ENCODE data around the gene LRMDA. TPM values are rescaled to one million over a fixed set of nuclear protein-coding genes. Genes with fewer than 3 reads are reported as not detected.

LRMDA gene
- polyA plus RNA-seq, 1 donor (not counting 4 experiments of a cell fraction or from before 2014, with no cell fraction given): not detected

DNA sequence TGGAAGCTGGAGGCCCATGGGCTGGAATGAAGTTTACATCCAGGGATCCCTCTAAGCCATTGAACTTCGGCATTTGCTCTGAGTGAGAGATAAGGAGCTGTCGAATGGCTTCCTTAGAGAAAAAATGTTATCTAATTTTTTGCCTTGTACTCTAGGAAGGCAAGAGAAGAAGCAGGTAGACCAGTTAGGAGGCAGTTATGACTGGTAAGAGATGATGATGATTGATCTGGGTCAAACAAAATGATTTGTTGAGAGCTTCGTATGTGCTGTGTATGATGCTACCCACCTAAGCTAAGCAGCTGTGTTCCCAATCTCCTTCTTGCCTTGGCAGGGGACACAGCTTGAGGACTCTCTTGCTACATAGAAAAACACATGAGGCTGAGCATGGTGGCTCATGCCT lies 370.2 kb downstream of the LRMDA start:
- dilution Hi-C loops (cut with MboI; ENCODE audit: extremely low pct_ligation_motif_present, low sequenced_read_pairs): no loop called here
- Histone ChIP-seq H3K9ac (ENCODE audit: control insufficient read depth, extremely low read depth, insufficient read depth, low read length) (no peak overlapping the region), H2AFZ (ENCODE audit: control insufficient read depth, low read length) (no peak overlapping the region), H3K9me3 (ENCODE audit: control insufficient read depth, low read depth, low read length) (no peaks in the 10 kb centered on the region), H3K4me2 (ENCODE audit: control insufficient read depth, extremely low read depth, insufficient read depth, low read depth, low read length) (no peak overlapping the region), H3K27me3 (ENCODE audit: control insufficient read depth, extremely low read depth, insufficient read depth, low read length) (no peaks in the 10 kb centered on the region), H3K4me3 (ENCODE audit: control insufficient read depth in 2 of 3, extremely low read depth in 1 of 3, insufficient read depth in 2 of 3, low read depth in 1 of 3, low read length in 3 of 3) (no peak overlapping the region), H3K79me2 (ENCODE audit: control insufficient read depth, insufficient read depth, low read length) (no peaks in the 10 kb centered on the region), H3K9me1 (ENCODE audit: control insufficient read depth, extremely low read depth, insufficient read depth, low read length) (no peaks in the 10 kb centered on the region), H4K20me1 (ENCODE audit: control insufficient read depth, extremely low read depth, insufficient read depth, low read length) (no peaks in the 10 kb centered on the region), H3K36me3 (ENCODE audit: control insufficient read depth in 2 of 2, extremely low read depth in 1 of 2, insufficient read depth in 2 of 2, low read length in 2 of 2) (no peaks in the 10 kb centered on the region), H3K27ac (ENCODE audit: control insufficient read depth, insufficient read depth, low read length) (no peak overlapping the region), H3K4me1 (ENCODE audit: control insufficient read depth, extremely low read depth, insufficient read depth, low read length) (no peaks in the 10 kb centered on the region)
- TF ChIP-seq, protein P1, sequence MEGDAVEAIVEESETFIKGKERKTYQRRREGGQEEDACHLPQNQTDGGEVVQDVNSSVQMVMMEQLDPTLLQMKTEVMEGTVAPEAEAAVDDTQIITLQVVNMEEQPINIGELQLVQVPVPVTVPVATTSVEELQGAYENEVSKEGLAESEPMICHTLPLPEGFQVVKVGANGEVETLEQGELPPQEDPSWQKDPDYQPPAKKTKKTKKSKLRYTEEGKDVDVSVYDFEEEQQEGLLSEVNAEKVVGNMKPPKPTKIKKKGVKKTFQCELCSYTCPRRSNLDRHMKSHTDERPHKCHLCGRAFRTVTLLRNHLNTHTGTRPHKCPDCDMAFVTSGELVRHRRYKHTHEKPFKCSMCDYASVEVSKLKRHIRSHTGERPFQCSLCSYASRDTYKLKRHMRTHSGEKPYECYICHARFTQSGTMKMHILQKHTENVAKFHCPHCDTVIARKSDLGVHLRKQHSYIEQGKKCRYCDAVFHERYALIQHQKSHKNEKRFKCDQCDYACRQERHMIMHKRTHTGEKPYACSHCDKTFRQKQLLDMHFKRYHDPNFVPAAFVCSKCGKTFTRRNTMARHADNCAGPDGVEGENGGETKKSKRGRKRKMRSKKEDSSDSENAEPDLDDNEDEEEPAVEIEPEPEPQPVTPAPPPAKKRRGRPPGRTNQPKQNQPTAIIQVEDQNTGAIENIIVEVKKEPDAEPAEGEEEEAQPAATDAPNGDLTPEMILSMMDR (optimal IDR thresholded peaks at IDR 0.05 in 1 of 3, IDR thresholded peaks at IDR 0.05 in 1 of 3, conservative IDR thresholded peaks at IDR 0.05 in 1 of 3; ENCODE audit: extremely low read depth in 1 of 3, insufficient read depth in 2 of 3, low read length in 3 of 3): no peak
- no peak for TF ChIP-seq EZH2 (IDR thresholded peaks at IDR 0.05; ENCODE audit: low read length)
- no peak for DNase-seq (ENCODE audit: low read depth, low spot score)
- no peak for FAIRE-seq

DNA sequence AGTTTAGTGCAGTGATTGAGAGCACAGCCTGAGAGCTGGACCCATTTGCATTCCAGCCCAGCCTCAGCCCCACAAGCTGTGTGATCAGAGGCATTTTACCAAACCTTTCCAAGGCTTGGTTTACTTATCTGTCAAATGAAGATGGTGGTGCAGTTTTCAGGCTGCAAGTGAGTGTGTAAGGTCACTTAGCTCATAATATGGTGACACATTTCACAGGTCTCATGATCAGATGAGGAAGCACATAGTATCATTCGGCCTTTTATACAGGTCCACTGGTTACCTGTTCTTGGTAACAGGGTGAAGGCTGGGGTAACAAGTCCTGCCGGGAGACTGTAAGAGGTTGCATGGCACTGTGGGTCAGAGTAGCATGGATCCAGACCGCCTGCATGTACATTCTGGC lies 371.7 kb downstream of the LRMDA start:
- H3K9me3 ChIP-seq (ENCODE audit: control insufficient read depth, low read depth, low read length): no peaks in the 10 kb centered on the region
- H3K9ac ChIP-seq (ENCODE audit: control insufficient read depth, extremely low read depth, insufficient read depth, low read length): no peak overlapping the region
- H3K4me3 ChIP-seq (ENCODE audit: control insufficient read depth in 2 of 3, extremely low read depth in 1 of 3, insufficient read depth in 2 of 3, low read depth in 1 of 3, low read length in 3 of 3): no peak overlapping the region
- H3K27ac ChIP-seq (ENCODE audit: control insufficient read depth, insufficient read depth, low read length): no peak overlapping the region
- H2AFZ ChIP-seq (ENCODE audit: control insufficient read depth, low read length): no peak overlapping the region
- H3K4me2 ChIP-seq (ENCODE audit: control insufficient read depth, extremely low read depth, insufficient read depth, low read depth, low read length): no peak overlapping the region
- FAIRE-seq (no peak), DNase-seq (ENCODE audit: low read depth, low spot score) (no peak)
- H3K9me1 ChIP-seq (ENCODE audit: control insufficient read depth, extremely low read depth, insufficient read depth, low read length): no peaks in the 10 kb centered on the region
- H3K27me3 ChIP-seq (ENCODE audit: control insufficient read depth, extremely low read depth, insufficient read depth, low read length): no peaks in the 10 kb centered on the region
- no peaks in the 10 kb centered on the region for H3K4me1 ChIP-seq (ENCODE audit: control insufficient read depth, extremely low read depth, insufficient read depth, low read length)
- H4K20me1 ChIP-seq (ENCODE audit: control insufficient read depth, extremely low read depth, insufficient read depth, low read length): no peaks in the 10 kb centered on the region
- dilution Hi-C loops (cut with MboI; ENCODE audit: extremely low pct_ligation_motif_present, low sequenced_read_pairs): no loop called here
- TF ChIP-seq EZH2 (IDR thresholded peaks at IDR 0.05; ENCODE audit: low read length): no peak
- H3K36me3 ChIP-seq (ENCODE audit: control insufficient read depth in 2 of 2, extremely low read depth in 1 of 2, insufficient read depth in 2 of 2, low read length in 2 of 2): no peaks in the 10 kb centered on the region
- H3K79me2 ChIP-seq (ENCODE audit: control insufficient read depth, insufficient read depth, low read length): no peaks in the 10 kb centered on the region

DNA sequence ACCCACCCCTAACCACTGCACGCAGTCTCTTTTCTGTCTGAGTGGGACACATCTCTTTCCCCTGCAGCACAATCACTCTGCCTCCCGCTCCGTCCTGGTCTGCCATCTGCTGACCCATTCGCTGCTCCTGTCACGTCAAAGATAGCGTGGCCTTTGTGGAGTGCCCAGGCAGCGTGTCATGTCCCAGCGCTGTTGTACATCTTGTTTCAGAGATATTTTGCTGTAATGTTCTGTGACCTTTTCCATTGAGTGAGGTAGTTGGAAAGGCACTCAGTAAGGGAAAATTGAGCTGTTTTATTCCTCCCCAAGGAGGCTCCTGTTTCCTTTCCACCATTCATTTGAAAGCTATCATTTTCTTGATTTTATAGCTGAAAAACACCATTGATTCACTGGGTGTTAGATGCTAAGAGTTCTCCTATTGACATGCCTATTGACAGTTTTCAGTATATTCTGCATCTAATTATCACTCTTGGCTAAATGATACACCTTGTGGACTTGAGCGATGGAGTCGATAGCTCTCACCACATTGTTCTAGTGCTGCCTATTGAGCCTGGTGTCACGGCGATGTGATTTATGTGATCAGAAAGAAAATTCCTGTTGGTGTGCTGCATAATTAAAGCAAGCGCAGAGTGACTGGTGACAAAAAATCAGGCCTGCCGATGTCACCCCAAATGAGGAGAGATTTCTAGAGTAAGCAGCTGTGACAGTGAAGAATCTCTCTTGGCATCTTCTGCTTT lies 372.6 kb downstream of the LRMDA start:
- no peak overlapping the region for H2AFZ ChIP-seq (ENCODE audit: control insufficient read depth, low read length)
- no peak for FAIRE-seq
- H3K27me3 ChIP-seq (ENCODE audit: control insufficient read depth, extremely low read depth, insufficient read depth, low read length): no peaks in the 10 kb centered on the region
- no peaks in the 10 kb centered on the region for H3K9me1 ChIP-seq (ENCODE audit: control insufficient read depth, extremely low read depth, insufficient read depth, low read length)
- dilution Hi-C loops (cut with MboI; ENCODE audit: extremely low pct_ligation_motif_present, low sequenced_read_pairs): no loop called here
- no peaks in the 10 kb centered on the region for H4K20me1 ChIP-seq (ENCODE audit: control insufficient read depth, extremely low read depth, insufficient read depth, low read length)
- no peaks in the 10 kb centered on the region for H3K4me1 ChIP-seq (ENCODE audit: control insufficient read depth, extremely low read depth, insufficient read depth, low read length)
- no peak overlapping the region for H3K4me3 ChIP-seq (ENCODE audit: control insufficient read depth in 2 of 3, extremely low read depth in 1 of 3, insufficient read depth in 2 of 3, low read depth in 1 of 3, low read length in 3 of 3)
- H3K27ac ChIP-seq (ENCODE audit: control insufficient read depth, insufficient read depth, low read length): no peak overlapping the region
- no peaks in the 10 kb centered on the region for H3K9me3 ChIP-seq (ENCODE audit: control insufficient read depth, low read depth, low read length)
- no peak overlapping the region for H3K4me2 ChIP-seq (ENCODE audit: control insufficient read depth, extremely low read depth, insufficient read depth, low read depth, low read length)
- no peak for DNase-seq (ENCODE audit: low read depth, low spot score)
- no peaks in the 10 kb centered on the region for H3K36me3 ChIP-seq (ENCODE audit: control insufficient read depth in 2 of 2, extremely low read depth in 1 of 2, insufficient read depth in 2 of 2, low read length in 2 of 2)
- H3K9ac ChIP-seq (ENCODE audit: control insufficient read depth, extremely low read depth, insufficient read depth, low read length): no peak overlapping the region
- TF ChIP-seq, protein P1 (optimal IDR thresholded peaks at IDR 0.05 in 1 of 3, IDR thresholded peaks at IDR 0.05 in 1 of 3, conservative IDR thresholded peaks at IDR 0.05 in 1 of 3; ENCODE audit: extremely low read depth in 1 of 3, insufficient read depth in 2 of 3, low read length in 3 of 3): no peak
- no peak for TF ChIP-seq EZH2 (IDR thresholded peaks at IDR 0.05; ENCODE audit: low read length)
- H3K79me2 ChIP-seq (ENCODE audit: control insufficient read depth, insufficient read depth, low read length): no peaks in the 10 kb centered on the region

All from keratinocyte (primary cell).